Measurements from ENCODE around the gene RPL6.
"Not testable (repeated sequence)": the region's sequence is repeated elsewhere in the genome, so short reads cannot be mapped to it uniquely, and the experiment has no call there.

The RPL6 gene

GRCh38 chr12:112409064-112409905 is at the start of gene RPL6:
Gene RPL6 (minus strand): TSS chr12:112409605. CDS start chr12:112408656, 949 bp downstream.
- peak; percentile 98 for DNase-seq

DNA sequence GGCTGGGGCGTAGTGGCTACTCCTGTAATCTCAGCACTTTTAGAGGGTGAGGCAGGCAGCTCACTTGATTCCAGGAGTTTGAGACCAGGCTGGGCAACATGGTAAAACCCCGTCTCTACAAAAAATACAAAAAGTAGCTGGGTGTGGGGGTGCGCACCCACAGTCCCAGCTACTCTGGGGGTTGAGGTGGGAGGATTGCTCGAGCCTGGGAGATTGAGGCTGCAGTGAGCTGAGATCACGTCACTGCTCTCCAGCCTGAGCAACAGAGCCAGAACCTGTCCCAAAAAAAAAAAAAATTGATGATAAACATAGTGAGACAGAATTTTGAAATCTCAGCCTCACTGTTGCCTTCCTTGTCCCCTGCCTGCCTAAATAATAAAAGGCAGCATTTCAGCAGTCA is 49.3 kb upstream of the RPL6 start:
- no peak for DNase-seq

GRCh38 chr12:112458330-112458729 is 48.9 kb upstream of the RPL6 start:
- DNase-seq: no peak

DNA sequence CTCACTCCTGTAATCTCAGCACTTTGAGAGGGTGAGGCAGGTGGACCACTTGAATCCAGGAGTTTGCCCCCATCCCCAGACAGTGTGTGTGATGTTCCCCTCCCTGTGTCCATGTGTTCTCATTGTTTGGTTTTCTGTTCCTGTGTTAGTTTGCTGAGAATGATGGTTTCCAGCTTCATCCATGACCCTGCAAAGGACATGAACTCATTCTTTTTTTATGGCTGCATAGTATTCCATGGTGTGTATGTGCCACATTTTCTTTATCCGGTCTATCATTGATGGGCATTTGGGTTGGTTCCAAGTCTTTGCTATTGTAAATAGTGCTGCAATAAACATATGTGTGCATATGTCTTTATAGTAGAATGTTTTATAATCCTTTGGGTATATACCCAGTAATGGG is 47.7 kb upstream of the RPL6 start:
- not testable (repeated sequence) for DNase-seq

DNA sequence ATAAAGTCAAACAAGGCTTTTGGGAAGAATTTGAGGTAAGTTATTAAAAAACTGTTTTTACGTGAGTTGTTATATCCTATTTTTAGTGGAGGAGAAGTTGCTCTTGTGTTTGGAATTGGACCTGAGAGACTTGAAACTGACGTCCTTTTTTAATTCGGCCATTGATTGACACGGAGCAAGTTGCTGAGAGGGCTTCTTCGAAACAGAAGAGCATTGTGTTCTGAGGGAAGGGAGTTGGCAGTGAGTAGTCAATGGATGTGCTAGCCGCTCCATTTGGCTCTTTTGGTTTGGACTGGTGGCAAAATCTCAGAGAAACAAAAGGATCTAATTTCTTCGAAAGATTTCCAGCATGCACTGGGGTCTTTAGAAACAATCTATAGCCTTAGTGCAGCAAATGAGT is 46.6 kb upstream of the RPL6 start:
- no peak for DNase-seq

GRCh38 chr12:112450725-112451124 is 41.3 kb upstream of the RPL6 start:
- no peak for DNase-seq

GRCh38 chr12:112448165-112448564 is 38.8 kb upstream of the RPL6 start:
- DNase-seq: not testable (repeated sequence)

DNA sequence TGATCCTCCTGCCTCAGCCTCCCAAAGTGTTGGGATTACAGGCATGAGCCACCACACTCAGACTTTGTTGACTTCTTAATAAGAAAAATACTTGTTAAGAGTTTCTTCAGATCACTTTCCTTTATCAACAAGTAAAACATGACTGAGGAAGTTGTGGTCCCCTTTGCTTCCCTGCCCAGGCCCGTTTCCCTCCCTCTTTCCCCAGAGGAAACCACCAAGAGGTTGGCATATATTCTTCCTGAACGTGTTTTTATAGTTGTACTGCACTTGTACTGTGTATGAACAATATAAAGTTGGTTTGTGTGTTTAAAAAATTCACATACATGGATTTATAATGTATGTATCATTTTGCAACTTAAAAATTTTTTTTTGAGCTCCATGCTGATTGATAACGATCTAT is 37.7 kb upstream of the RPL6 start:
- no peak for DNase-seq

GRCh38 chr12:112446008-112446725 is 36.8 kb upstream of the RPL6 start:
- DNase-seq: no peak

DNA sequence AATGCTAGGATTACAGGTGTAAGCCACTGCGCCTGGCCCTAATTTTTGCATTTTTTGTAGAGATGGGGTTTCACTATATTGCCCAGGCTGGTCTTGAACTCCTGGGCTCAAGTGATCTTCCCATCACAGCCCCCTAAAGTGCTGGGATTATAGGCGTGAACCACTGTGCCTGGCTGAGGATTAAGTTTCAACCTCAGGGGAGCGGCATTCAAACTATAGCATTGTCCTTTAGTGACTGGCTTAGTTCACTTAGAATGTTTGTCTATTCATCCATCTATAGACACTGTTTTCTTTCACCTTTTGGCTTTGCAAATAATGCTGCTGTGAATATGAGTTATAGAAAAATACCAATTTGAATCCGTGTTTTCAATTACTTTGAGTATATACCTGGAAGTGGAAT is 34.5 kb upstream of the RPL6 start:
- DNase-seq: peak; percentile 70

DNA sequence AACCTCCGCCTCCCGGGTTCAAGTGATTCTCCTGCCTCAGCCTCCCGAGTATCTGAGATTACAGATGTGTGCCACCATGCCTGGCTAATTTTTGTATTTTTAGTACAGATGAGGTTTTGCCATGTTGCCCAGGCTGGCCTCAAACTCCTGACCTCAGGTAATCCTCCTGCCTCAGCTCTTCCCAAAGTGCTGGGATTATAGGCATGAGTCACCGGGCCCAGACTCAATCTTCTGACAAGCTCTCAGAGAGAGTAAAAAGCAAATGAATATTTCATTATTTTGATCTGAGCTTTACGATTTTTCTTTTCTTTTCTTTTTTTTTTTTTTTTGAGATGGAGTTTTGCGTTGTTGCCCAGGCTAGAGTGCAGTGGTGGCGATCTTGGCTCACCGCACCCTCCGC is 31.2 kb upstream of the RPL6 start:
- DNase-seq: peak; percentile 8

DNA sequence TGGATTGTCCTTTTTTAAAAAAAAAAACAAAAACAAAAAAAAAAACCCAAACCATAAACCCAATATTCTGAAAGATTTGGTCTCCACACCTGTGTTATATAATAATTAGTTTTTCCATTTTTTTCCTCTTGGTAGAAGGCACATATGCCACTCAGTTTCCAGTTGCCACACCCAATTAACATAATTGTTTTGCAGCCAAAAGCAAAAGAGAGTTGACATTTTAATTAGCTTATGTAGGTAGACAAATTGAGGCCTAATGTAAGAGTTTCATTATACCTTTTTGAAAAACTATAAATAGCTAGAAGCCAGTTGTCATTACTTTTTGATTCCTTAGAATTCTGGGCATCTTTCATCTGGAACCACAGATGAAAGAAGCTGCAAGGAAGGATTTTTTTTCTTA is 30.4 kb upstream of the RPL6 start:
- DNase-seq: peak; percentile 87

DNA sequence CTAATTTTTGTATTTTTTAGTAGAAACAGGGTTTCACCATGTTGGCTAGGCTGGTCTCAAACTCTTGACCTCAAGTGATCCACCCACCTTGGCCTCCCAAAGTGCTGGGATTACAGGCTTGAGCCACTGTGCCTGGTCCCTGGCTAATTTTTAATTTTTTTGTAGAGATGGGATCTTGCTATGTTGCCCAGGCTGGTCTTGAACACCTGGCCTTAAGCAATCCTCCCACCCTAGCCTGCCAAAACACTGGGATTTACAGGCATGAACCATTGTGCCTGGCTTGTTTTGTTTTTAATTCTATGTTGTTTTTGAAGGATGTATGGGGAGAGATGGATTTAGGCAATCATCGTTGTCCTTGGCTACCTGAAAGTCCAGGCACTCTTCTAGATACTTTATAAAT is 29.2 kb upstream of the RPL6 start:
- not testable (repeated sequence) for DNase-seq

GRCh38 chr12:112433551-112433950 is 24.1 kb upstream of the RPL6 start:
- no peak for DNase-seq

GRCh38 chr12:112431965-112432364 is 22.6 kb upstream of the RPL6 start:
- no peak for DNase-seq

GRCh38 chr12:112430929-112431328 is 21.5 kb upstream of the RPL6 start:
- no peak for DNase-seq

DNA sequence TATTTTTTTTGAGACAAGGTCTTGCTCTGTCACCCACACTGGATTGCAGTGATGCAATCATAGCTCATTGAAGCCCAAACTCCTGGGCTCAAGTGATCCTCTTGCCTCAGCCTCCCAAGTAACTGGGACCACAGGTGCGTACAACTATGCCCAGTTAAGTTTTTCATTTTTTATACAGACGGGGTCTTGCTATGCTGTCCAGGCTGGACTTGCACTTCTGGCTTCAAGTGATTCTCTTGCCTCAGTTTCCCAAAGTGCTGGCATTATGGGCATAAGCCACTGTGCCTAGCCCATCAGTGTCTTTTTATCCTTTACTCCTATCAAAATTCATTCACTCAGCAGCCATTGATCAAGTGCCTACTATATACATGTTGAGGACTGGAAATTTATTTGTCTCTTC is 18.4 kb upstream of the RPL6 start:
- DNase-seq: no peak

GRCh38 chr12:112425582-112426382 is 16.4 kb upstream of the RPL6 start:
- DNase-seq: no peak

GRCh38 chr12:112424126-112424525 is 14.7 kb upstream of the RPL6 start:
- DNase-seq: no peak

- no peak for DNase-seq
These were observed 13.1 kb upstream of the RPL6 start for GRCh38 chr12:112422531-112422930.

DNA sequence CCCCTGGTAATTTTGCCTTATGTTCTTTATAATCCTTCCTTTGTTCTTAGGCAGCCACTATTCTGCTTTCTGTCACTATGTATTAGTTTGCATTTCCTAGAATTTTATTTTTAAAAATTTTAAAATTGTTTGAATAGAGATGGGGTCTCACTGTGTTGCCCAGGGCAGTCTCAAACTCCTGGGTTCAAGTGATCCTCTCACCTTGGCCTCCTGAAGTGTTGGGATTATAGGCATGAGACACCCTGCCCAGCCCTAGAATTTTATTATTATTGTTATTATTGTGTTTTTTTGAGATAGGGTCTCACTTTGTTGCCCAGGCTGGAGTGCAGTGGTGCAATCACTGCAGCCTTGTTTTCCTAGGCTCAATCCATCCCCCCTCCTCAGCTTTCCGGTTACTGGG is 12.0 kb upstream of the RPL6 start:
- no peak for DNase-seq

GRCh38 chr12:112420740-112421139 is 11.3 kb upstream of the RPL6 start:
- no peak for DNase-seq
